Hepatocyte (in vitro differentiated cells): ENCODE measurements around the gene CIITA. TPM values are rescaled to one million over a fixed set of nuclear protein-coding genes. Genes with fewer than 3 reads are reported as not detected.

Experiments
- DNase-seq: peaks from one replicate; pipeline ENCODE4 v3.0.0-alpha.2; 2016; ENCODE audit warnings: low spot score
- H2AFZ ChIP-seq: fragments of 200-600 bp; sonication (generic); 2 replicates; pipeline ENCODE4 v1.6.0; 2016; ENCODE audit warnings: antibody characterized with exemption, mild to moderate bottlenecking
- H3K27ac ChIP-seq: fragments of 200-600 bp; sonication (generic); 2 replicates; pipeline ENCODE4 v1.5.1; 2016; ENCODE audit warnings: mild to moderate bottlenecking
- H3K27me3 ChIP-seq: fragments of 200-600 bp; sonication (generic); 2 replicates; pipeline ENCODE4 v1.6.1; 2016
- H3K36me3 ChIP-seq: fragments of 200-600 bp; sonication (generic); replicated peaks from 2 replicates; pipeline ENCODE4 v1.5.1; 2016; ENCODE audit warnings: low read depth; ENCODE audit not compliant: insufficient read depth
- H3K4me1 ChIP-seq: fragments of 200-600 bp; sonication (generic); 2 replicates; pipeline ENCODE4 v1.5.1; 2016; ENCODE audit warnings: mild to moderate bottlenecking, moderate library complexity; ENCODE audit not compliant: insufficient read depth
- H3K4me2 ChIP-seq: fragments of 200-600 bp; sonication (generic); 2 replicates; pipeline ENCODE4 v1.6.0; 2016
- H3K4me3 ChIP-seq: fragments of 200-600 bp; sonication (generic); 2 replicates; pipeline ENCODE4 v1.5.1; 2016; ENCODE audit warnings: mild to moderate bottlenecking
- H3K79me2 ChIP-seq: fragments of 200-600 bp; sonication (generic); 2 replicates; pipeline ENCODE4 v1.6.0; 2017; ENCODE audit warnings: mild to moderate bottlenecking
- H3K9me2 ChIP-seq: fragments of 200-600 bp; sonication (generic); replicated peaks from 2 replicates; pipeline ENCODE4 v1.6.0; 2017; ENCODE audit warnings: mild to moderate bottlenecking; ENCODE audit not compliant: insufficient read depth
- H3K9me3 ChIP-seq: fragments of 200-600 bp; sonication (generic); 2 replicates; pipeline ENCODE4 v1.5.1; 2016; ENCODE audit warnings: low read depth, mild to moderate bottlenecking
- H4K20me1 ChIP-seq: fragments of 200-600 bp; sonication (generic); 2 replicates; pipeline ENCODE4 v1.6.0; 2016; ENCODE audit warnings: mild to moderate bottlenecking; ENCODE audit not compliant: insufficient read depth, poor library complexity, severe bottlenecking
- CTCF ChIP-seq: fragments of 200-600 bp; sonication (generic); IDR thresholded peaks from 2 replicates; pipeline ENCODE4 v1.5.1; 2016; ENCODE audit warnings: antibody characterized with exemption, mild to moderate bottlenecking; ENCODE audit not compliant: poor library complexity
- EZH2 ChIP-seq: fragments of 200-600 bp; sonication (generic); IDR thresholded peaks from 2 replicates; pipeline ENCODE4 v1.6.1; 2016; ENCODE audit warnings: antibody characterized with exemption, mild to moderate bottlenecking, borderline replicate concordance
- EZH2phosphoT487 ChIP-seq: fragments of 200-600 bp; sonication (generic); IDR thresholded peaks from one replicate; pipeline ENCODE4 v1.6.1; 2018; ENCODE audit warnings: antibody characterized with exemption, mild to moderate bottlenecking, low read depth, moderate library complexity; ENCODE audit not compliant: unreplicated experiment, severe bottlenecking
- WGBS: methylation state at CpG from one replicate; pipeline ENCODE4 v1.1.6; 2016; ENCODE audit warnings: low lambda C conversion rate; ENCODE audit errors: missing lambda C conversion rate; 5-methylcytosine and 5-hydroxymethylcytosine counted together
- polyA plus RNA-seq: library from polyadenylated mRNA; unstranded; fragments of >200 nt; fragmentation: Nextera tagmentation; extraction: Ambion mirVana; gene quantifications from 2 replicates; pipeline ENCODE4 v1.2.1, GENCODE V29; 2016
- total RNA-seq: library from RNA; depleted of rRNA; stranded (reverse); fragments of >200 nt; gene quantifications from 2 replicates; pipeline ENCODE4 v1.2.3, GENCODE V29; 2014

CIITA gene
- total and polyA plus RNA-seq, 2 experiments from 2014 or later = 1.1 TPM; not detected in 1

GRCh38 chr16:10896723-10897122, 19.7 kb downstream of the CIITA start:
- H3K79me2 ChIP-seq = no peaks in the 10 kb centered on the region
- WGBS = 91% methylated on average over 2 of the region's 2 CpGs
- no peak for DNase-seq
- H3K27ac ChIP-seq = no peak overlapping the region
- no peaks in the 10 kb centered on the region for H3K4me1 ChIP-seq
- no peaks in the 10 kb centered on the region for H4K20me1 ChIP-seq
- no peaks in the 10 kb centered on the region for H3K9me3 ChIP-seq
- H3K36me3 ChIP-seq = no peaks in the 10 kb centered on the region
- H3K9me2 ChIP-seq = no peaks in the 10 kb centered on the region
- no peak for TF ChIP-seq EZH2
- no peak for TF ChIP-seq CTCF
- TF ChIP-seq EZH2phosphoT487 = no peak
- H3K27me3 ChIP-seq = no peaks in the 10 kb centered on the region
- no peak overlapping the region for H2AFZ ChIP-seq
- no peak overlapping the region for H3K4me3 ChIP-seq
- H3K4me2 ChIP-seq = no peak overlapping the region

GRCh38 chr16:10897134-10897533, 20.1 kb downstream of the CIITA start:
- WGBS = 65% methylated on average over 5 of the region's 5 CpGs

GRCh38 chr16:10902999-10903398, 26.0 kb downstream of the CIITA start:
- Histone ChIP-seq H3K36me3 (no peaks in the 10 kb centered on the region), H3K27ac (no peak overlapping the region), H3K4me1 (no peaks in the 10 kb centered on the region), H4K20me1 (no peaks in the 10 kb centered on the region), H2AFZ (no peak overlapping the region), H3K4me3 (no peak overlapping the region), H3K27me3 (no peaks in the 10 kb centered on the region), H3K9me2 (no peaks in the 10 kb centered on the region), H3K9me3 (no peaks in the 10 kb centered on the region), H3K79me2 (no peaks in the 10 kb centered on the region), H3K4me2 (no peak overlapping the region)
- DNase-seq = no peak
- TF ChIP-seq EZH2phosphoT487 (no peak), CTCF (no peak), EZH2 (no peak)
- WGBS = 94% methylated on average over 1 of the region's 1 CpG

More at GRCh38 chr16:10897134-10897533, 20.1 kb downstream of the CIITA start:
- TF ChIP-seq EZH2phosphoT487 (no peak), CTCF (no peak), EZH2 (no peak)
- H3K4me2 ChIP-seq = no peak overlapping the region
- H3K27ac ChIP-seq = no peak overlapping the region
- no peaks in the 10 kb centered on the region for H3K9me3 ChIP-seq
- H3K36me3 ChIP-seq = no peaks in the 10 kb centered on the region
- no peak for DNase-seq
- H4K20me1 ChIP-seq = no peaks in the 10 kb centered on the region
- H3K4me1 ChIP-seq = no peaks in the 10 kb centered on the region
- H3K9me2 ChIP-seq = no peaks in the 10 kb centered on the region
- H3K27me3 ChIP-seq = no peaks in the 10 kb centered on the region
- H3K4me3 ChIP-seq = no peak overlapping the region
- no peak overlapping the region for H2AFZ ChIP-seq
- H3K79me2 ChIP-seq = no peaks in the 10 kb centered on the region

- H4K20me1 ChIP-seq = no peaks in the 10 kb centered on the region
- DNase-seq = no peak
- H2AFZ ChIP-seq = no peak overlapping the region
- H3K36me3 ChIP-seq = no peaks in the 10 kb centered on the region
- no peak overlapping the region for H3K27ac ChIP-seq
- TF ChIP-seq EZH2phosphoT487 (no peak), CTCF (no peak), EZH2 (no peak)
- no peaks in the 10 kb centered on the region for H3K79me2 ChIP-seq
- 94% methylated on average over 19 of the region's 19 CpGs for WGBS
- no peaks in the 10 kb centered on the region for H3K9me3 ChIP-seq
- no peaks in the 10 kb centered on the region for H3K9me2 ChIP-seq
- no peak overlapping the region for H3K4me2 ChIP-seq
- no peaks in the 10 kb centered on the region for H3K4me1 ChIP-seq
- no peak overlapping the region for H3K4me3 ChIP-seq
- H3K27me3 ChIP-seq = no peaks in the 10 kb centered on the region
Observed at GRCh38 chr16:10906482-10906881, 29.5 kb downstream of the CIITA start.
